ENCODE results near the gene RSKR.
"Not testable (repeated sequence)": the region's sequence is repeated elsewhere in the genome, so short reads cannot be mapped to it uniquely, and the experiment has no call there.

The RSKR gene

GRCh38 chr17:28622186-28622585 lies 8.2 kb upstream of the RSKR start:
- DNase-seq, result no peak

DNA sequence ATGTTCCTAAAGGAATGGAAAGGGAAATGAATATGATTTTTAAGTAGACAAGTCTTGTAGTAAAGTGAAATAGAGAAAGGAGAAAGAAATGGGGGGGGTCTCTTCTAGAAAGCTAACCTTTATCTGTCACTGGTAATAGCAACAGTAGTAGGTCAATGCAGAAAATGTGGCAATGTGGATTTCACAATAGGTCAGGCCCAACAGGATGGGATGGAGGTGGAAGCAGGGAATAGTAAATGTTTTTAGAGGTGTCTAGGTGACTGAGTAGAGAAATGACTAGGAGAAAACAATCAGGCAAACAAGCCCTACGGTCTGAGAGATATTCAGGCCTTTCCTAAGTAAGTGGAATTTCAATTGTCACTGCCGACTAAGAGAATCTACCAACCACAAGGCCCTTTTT lies 6.0 kb upstream of the RSKR start:
- no peak for DNase-seq

DNA sequence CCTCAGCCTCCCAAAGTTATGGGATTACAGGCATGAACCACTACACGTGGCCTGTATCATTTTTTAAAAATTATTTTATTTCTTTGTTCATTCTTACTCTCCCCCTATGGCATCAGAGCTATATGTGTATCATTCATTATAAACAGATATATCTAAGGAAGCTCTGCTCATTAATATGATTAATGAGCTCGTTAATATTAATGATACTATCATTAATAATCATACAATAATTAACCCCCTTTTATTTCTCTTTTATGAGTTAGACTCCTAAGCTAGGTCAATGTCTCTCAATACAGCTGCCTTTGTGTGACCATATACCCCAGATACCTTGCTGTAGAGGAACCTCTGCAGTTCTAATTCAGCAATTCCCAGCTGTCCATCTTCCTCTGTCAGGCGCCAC lies 4.5 kb upstream of the RSKR start:
- DNase-seq, result no peak

DNA sequence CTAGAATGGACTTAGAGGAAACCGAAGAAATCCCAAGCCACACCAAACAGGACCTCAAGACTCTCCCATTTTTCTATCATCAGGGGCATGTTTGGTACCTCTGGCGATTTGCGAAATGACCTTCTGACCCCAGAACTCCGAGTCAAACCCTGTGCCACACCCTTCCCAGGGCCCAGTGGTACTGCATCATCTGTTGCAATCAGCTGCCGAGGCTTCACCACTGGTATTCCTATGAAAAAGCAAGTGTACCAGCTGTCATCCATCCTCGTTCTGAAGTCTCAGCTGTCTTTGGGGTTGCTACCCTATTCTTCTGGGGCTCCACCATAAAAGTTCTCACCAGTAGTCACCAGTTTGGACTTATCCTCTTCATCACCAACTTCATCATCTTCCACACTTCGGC lies 2.3 kb upstream of the RSKR start:
- no peak for DNase-seq

GRCh38 chr17:28615260-28615940 lies 1.4 kb upstream of the RSKR start:
- DNase-seq, result no peak

- peak; percentile 45 for DNase-seq
Measured at GRCh38 chr17:28612936-28613872, 781 bp downstream of the RSKR start.

DNA sequence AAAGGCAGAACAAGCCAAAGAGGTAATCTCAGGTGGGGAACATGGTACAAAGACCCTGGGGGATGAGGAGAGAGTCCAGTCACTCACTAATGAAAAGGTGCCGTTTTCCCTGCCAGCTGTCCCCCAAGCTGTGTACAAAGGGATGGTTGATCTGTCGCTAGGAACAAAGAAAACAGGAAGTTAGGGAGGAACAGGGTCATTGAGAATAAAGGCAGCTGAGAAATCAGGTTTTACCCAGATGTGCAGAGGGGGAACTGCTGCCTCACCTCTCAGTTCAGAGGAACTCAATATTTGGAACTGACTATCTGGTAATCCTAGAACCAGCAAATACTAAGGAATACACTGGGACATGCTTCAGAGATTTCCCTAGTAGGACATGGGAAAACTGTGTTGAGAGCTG lies 1.5 kb downstream of the RSKR start:
- DNase-seq, result no peak

DNA sequence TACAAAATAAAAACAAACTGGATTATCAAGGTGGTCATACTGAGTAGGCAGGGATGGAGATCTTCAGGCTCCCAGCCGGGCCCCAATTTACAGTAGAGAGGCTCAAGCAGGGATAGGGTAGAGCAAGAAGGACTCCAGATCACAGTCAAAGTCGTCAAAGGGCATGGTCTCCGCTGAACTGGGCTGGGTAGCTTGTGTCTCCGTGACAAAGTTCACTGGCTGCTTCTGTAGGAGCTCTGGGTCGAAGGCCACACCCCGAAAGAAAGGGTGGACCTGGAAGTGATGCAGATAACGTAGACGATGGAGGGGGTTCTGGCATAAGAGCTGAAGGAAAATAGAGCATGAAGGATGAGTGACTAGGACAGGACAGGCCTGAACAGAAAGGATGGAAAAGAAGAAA lies 3.6 kb downstream of the RSKR start:
- DNase-seq, result no peak

DNA sequence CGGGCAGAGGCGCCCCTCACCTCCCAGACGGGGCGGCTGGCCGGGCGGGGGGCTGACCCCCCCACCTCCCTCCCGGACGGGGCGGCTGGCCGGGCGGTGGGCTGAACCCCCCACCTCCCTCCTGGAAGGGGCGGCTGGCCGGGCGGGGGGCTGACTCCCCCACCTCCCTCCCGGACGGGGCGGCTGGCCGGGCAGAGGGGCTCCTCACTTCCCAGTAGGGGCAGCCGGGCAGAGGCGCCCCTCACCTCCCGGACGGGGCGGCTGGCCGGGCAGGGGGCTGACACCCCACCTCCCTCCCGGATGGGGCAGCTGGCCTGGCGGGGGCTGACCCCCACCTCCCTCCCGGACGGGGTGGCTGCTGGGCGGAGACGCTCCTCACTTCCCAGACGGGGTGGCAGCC lies 10.0 kb downstream of the RSKR start:
- DNase-seq, result not testable (repeated sequence)

DNA sequence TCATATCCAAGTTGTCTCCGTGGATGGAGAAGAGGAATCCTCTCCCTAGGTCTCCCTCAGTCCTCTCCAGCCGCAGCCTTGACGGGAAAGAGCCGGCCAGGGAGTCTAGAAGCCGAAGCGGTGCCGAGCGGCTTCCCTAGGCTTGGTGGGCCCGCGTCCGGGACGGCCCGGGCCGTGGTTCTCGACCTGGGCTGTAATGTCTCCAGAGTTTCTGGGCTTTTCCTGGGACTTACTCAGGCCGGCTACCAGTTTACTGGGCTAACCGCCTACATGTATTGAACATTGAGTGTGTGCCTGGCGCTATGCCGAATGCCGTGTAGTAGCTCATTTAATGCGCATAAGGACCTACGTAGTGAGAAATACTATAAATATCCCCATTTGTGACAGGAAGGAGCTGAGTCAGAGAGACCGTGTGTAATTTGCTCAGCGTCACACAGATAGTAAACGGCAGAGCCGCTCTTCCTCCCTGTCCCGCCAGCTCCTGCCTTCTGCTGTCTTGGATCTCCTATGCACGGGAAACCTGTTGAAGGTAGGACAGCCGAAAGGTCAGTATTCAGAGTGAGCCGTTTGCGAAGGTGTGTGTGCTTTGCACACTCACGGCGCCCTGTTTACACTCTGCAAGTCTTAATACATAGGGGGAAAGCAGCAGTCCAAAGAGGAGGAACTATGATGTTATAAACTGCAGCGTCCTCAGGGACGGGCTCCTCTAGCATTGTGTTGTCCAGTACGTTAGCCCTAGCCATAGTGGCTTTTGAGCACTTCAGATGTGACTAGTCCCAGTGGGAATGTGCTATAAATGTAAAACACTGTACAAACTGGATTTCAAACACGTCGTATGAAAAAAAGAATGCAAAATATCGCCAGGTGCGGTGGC lies 14.4 kb downstream of the RSKR start:
- DNase-seq, result peak; percentile 92

- DNase-seq, result peak; percentile 97
Measured at GRCh38 chr17:28598799-28599310, 15.1 kb downstream of the RSKR start, which contains the start of gene SPAG5. SPAG5 (minus strand) TSS chr17:28599025; CDS start chr17:28598946, 79 bp downstream.

DNA sequence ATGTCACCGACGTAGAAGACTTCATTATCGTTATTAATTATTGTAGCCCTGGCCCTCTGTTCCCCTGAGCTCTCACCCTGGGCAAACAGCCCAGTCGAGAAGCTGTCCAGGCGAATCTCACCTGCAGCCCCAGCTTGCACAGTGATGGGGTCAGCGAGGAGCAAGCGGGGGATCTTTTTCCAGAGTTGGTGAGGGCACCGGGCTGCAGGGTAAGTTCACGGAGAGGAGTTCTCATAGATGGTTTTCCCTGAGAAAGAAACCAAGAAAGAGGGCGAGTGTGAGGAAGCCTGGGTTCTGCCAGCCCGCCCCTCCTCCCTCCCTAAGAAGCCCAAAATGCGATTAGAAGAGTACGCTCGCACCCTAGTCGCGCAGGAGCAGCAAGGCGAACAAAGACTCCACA lies 15.6 kb downstream of the RSKR start:
- peak; percentile 12 for DNase-seq

- peak; percentile 30 for DNase-seq
Measured at GRCh38 chr17:28597606-28598383, 16.2 kb downstream of the RSKR start.

- no peak for DNase-seq
Measured at GRCh38 chr17:28592260-28592659, 21.7 kb downstream of the RSKR start.

DNA sequence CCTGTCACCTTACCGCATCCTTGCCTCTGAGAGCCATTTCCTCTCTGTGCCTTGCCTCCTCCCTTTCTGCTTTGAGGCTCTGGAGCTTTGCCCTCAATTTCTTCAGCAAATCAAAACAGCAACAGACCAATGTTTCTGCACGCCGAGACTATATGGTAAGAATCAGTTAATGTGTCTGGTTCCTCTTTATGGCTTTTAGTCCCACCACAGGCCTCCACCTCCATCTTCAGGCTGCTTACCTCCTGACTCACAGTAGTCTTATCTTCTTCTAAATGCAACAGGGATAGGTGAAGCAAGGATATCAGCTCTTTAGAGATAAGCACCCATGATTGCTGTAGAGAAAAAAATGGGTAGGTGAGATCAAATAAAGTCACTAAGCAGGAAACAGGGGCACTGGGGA lies 28.1 kb downstream of the RSKR start:
- DNase-seq, result no peak

- no peak for DNase-seq
Measured at GRCh38 chr17:28584434-28584833, 29.6 kb downstream of the RSKR start.

- no peak for DNase-seq
Measured at GRCh38 chr17:28582513-28582912, 31.5 kb downstream of the RSKR start.

DNA sequence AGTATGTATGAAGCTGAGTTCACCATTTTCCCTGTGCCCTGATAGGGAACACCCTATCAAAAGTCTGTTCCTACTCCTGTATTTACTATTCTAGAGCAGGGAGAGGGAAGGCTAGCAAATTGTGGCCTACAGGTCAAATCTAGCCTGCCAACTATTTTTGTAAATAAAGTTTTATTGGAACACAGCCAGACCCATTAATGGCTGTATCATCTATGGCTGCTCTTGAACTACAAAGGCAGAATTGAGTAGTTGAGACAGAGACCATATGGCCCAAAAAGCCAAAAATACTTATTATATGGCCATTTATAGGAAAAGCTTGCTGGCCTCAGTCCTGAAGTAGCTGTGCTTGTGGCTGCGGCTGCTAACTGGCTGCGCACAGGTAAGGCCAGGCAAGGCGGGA lies 33.0 kb downstream of the RSKR start:
- no peak for DNase-seq

GRCh38 chr17:28579526-28579925 lies 34.5 kb downstream of the RSKR start:
- DNase-seq, result no peak

- DNase-seq, result no peak
Measured at GRCh38 chr17:28578246-28579195, 35.5 kb downstream of the RSKR start.

DNA sequence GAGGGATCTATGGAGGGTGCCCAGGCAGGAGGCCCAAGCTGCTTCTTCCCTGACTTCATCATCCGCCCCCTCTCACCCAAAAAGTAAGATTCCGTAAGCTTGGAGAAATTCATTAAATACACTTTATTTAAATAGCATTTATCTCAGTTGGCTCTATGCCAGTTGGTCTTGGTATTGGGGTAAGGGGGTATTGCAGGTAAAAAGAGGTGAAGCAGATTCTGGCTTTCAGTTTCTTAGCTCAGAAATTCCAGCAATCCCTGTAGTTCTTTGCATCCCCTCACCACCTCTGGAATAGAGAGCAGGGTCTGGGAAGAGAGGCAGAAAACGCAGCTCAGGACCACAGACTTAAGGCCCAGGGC lies 36.5 kb downstream of the RSKR start:
- no peak for DNase-seq
